Left ventricle myocardium inferior (tissue), 1 donor: Measurements from ENCODE around the gene PRRC2A. TPM values are rescaled to one million over a fixed set of nuclear protein-coding genes. Genes with fewer than 3 reads are reported as not detected.

ENCODE experiments used
- DNase-seq: peaks from one replicate; pipeline ENCODE4 v3.0.0-alpha.2; 2020
- H3K27ac ChIP-seq: fragments of 200-600 bp; replicated peaks from 2 replicates; pipeline ENCODE4 v1.8.0; 2021
- H3K27me3 ChIP-seq: fragments of 200-600 bp; 2 replicates; pipeline ENCODE4 v1.8.0; 2021; ENCODE audit warnings: low read depth
- H3K36me3 ChIP-seq: fragments of 200-600 bp; 2 replicates; pipeline ENCODE4 v1.8.0; 2021
- H3K4me1 ChIP-seq: fragments of 200-600 bp; 2 replicates; pipeline ENCODE4 v1.8.0; 2021
- H3K4me3 ChIP-seq: fragments of 200-600 bp; 2 replicates; pipeline ENCODE4 v1.8.0; 2021; ENCODE audit warnings: mild to moderate bottlenecking, moderate library complexity
- H3K9me3 ChIP-seq: fragments of 200-600 bp; replicated peaks from 2 replicates; pipeline ENCODE4 v1.8.0; 2021
- intact Hi-C: fragments of 100-400 bp; cut with micrococcal nuclease; formaldehyde crosslinking; loops from one replicate; pipeline ENCODE4 v1.11.0; 2022
- total RNA-seq: library from RNA; stranded (reverse); fragmentation: NEBNext Ultra II Directional; extraction: Animal tissue kit (Norgen Biotek cat#: 25700); gene quantifications from one replicate; pipeline ENCODE4 v1.2.1, GENCODE V29; 2021
- TF ChIP-seq, protein P1 (sequence below): fragments of 200-600 bp; IDR thresholded peaks from 2 replicates; pipeline ENCODE4 v1.8.0; 2021; ENCODE audit warnings: antibody characterized with exemption, mild to moderate bottlenecking, borderline replicate concordance
- donor health status: DM: no; HTN: yes; CAD: no; lungs with severe emphysema.

Gene PRRC2A
- total RNA-seq, 1 donor from 2014 or later, result 82.4 TPM

DNA sequence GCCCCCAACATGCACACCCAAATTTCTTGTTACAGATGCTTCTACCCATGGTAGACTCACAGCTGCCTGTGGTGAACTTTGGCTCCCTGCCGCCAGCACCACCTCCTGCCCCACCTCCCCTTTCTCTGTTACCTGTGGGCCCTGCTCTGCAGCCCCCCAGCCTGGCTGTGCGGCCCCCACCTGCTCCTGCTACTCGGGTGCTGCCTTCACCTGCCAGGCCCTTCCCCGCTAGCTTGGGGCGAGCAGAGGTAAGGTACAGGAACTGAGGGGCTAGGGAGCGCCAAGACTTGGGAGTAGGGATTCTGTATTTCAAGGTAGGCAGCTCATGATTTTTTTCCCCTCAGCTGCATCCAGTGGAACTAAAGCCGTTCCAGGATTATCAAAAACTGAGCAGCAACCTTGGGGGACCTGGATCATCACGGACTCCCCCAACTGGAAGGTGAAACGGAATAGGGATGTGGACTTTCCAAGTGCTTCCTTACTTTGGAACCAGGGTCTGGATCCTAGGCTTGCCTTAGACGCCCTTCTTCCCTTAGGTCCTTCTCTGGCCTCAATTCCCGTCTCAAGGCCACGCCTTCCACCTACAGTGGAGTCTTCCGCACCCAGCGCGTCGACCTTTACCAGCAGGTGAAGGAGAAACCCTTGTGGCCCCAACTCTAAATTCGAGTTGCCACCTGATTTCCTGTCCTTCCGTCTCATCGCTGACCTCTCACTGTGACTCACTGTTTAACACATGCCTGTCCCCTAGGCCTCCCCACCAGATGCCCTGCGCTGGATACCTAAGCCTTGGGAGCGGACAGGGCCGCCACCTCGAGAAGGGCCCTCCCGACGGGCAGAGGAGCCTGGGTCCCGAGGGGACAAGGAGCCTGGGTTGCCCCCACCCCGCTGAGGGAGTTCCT is 16.4 kb downstream of the PRRC2A start:
- intact Hi-C loops, result no loop called here
- Histone ChIP-seq H3K4me1 (no peaks in the 10 kb centered on the region), H3K27me3 (no peaks in the 10 kb centered on the region), H3K27ac (no peak overlapping the region), H3K9me3 (no peaks in the 10 kb centered on the region), H3K4me3 (no peak overlapping the region), H3K36me3 (peaks cover 98% of the 10 kb centered on the region)
- TF ChIP-seq, protein P1, sequence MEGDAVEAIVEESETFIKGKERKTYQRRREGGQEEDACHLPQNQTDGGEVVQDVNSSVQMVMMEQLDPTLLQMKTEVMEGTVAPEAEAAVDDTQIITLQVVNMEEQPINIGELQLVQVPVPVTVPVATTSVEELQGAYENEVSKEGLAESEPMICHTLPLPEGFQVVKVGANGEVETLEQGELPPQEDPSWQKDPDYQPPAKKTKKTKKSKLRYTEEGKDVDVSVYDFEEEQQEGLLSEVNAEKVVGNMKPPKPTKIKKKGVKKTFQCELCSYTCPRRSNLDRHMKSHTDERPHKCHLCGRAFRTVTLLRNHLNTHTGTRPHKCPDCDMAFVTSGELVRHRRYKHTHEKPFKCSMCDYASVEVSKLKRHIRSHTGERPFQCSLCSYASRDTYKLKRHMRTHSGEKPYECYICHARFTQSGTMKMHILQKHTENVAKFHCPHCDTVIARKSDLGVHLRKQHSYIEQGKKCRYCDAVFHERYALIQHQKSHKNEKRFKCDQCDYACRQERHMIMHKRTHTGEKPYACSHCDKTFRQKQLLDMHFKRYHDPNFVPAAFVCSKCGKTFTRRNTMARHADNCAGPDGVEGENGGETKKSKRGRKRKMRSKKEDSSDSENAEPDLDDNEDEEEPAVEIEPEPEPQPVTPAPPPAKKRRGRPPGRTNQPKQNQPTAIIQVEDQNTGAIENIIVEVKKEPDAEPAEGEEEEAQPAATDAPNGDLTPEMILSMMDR, result no peak
- no peak for DNase-seq

DNA sequence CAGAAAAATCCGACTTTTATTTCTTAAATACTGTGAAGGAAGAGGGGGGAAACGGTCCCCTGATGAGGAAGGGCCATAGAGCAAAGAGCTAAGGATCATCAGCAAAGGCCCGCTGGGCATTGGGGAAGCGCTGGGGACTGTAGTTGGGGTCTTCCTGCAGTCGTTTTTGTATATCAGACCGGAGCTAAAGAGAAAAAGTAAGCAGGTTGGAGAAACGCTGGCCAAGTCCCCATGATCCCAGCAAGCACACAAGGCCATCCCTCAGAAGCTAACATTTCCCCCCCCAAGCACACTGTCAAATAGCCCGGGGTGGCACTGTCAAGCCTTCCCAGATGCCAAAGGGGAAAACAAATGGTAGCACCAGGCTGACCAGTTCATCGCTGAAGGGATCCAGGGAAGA is 18.5 kb downstream of the PRRC2A start:
- DNase-seq, result no peak
- H3K27ac ChIP-seq, result no peak overlapping the region
- no peak overlapping the region for H3K4me3 ChIP-seq
- H3K36me3 ChIP-seq, result peaks cover 98% of the 10 kb centered on the region
- TF ChIP-seq, protein P1, result no peak
- H3K4me1 ChIP-seq, result no peaks in the 10 kb centered on the region
- no peaks in the 10 kb centered on the region for H3K27me3 ChIP-seq
- intact Hi-C loops, result no loop called here
- no peaks in the 10 kb centered on the region for H3K9me3 ChIP-seq

- H3K36me3 ChIP-seq, result peaks cover 98% of the 10 kb centered on the region
- DNase-seq, result no peak
- no peaks in the 10 kb centered on the region for H3K4me1 ChIP-seq
- intact Hi-C loops, result no loop called here
- TF ChIP-seq, protein P1, result no peak
- no peak overlapping the region for H3K27ac ChIP-seq
- no peak overlapping the region for H3K4me3 ChIP-seq
- H3K9me3 ChIP-seq, result no peaks in the 10 kb centered on the region
- H3K27me3 ChIP-seq, result no peaks in the 10 kb centered on the region
Observed at GRCh38 chr6:31639449-31639861, 18.9 kb downstream of the PRRC2A start.

- peaks cover 98% of the 10 kb centered on the region for H3K36me3 ChIP-seq
Observed at GRCh38 chr6:31640612-31641011, 20.1 kb downstream of the PRRC2A start.

DNA sequence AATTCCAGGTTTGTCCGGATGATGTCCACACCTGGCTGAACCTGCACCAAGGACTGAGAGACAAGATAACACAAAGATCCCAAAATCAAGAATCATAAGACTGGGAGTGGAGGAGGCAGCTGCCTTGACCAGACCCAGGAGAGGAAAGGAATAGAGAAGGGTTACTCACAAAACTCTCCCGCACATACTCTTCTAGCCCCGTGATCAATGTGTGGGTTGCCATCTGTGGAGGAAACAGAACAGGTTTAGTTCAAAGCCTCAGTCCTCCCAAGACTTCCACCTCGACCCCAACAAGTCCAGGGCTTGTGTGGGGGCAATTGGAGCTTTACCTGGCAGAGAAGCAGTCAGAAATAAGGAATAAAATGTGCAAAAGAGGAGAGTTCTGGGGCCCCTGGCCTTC is 20.9 kb downstream of the PRRC2A start:
- no peaks in the 10 kb centered on the region for H3K4me1 ChIP-seq
- no peaks in the 10 kb centered on the region for H3K27me3 ChIP-seq
- no peak for DNase-seq
- intact Hi-C loops, result no loop called here
- H3K27ac ChIP-seq, result no peak overlapping the region
- no peak overlapping the region for H3K4me3 ChIP-seq
- TF ChIP-seq, protein P1, result no peak
- no peaks in the 10 kb centered on the region for H3K9me3 ChIP-seq
- peaks cover 98% of the 10 kb centered on the region for H3K36me3 ChIP-seq

More at GRCh38 chr6:31640612-31641011, 20.1 kb downstream of the PRRC2A start:
- Histone ChIP-seq H3K4me1 (no peaks in the 10 kb centered on the region), H3K27ac (no peak overlapping the region), H3K9me3 (no peaks in the 10 kb centered on the region), H3K27me3 (no peaks in the 10 kb centered on the region), H3K4me3 (no peak overlapping the region)
- DNase-seq, result no peak
- intact Hi-C loops, result no loop called here
- TF ChIP-seq, protein P1, result no peak
